Spleen (tissue), 11 donors: Measurements from ENCODE around the gene OR1L8. TPM values are rescaled to one million over a fixed set of nuclear protein-coding genes. Genes with fewer than 3 reads are reported as not detected.

ENCODE experiments used
- DNase-seq: peaks from one replicate; pipeline ENCODE4 v3.0.0-alpha.2; 2020
- H3K27ac ChIP-seq, 8 donors: fragments of 200-600 bp; sonication (generic) in 7 of 8; 1 replicate in 4 of 8; 2 replicates in 4 of 8; pipeline versions ENCODE4 v1.5.0 to v1.8.0; 2016 to 2021; ENCODE audit warnings: inconsistent platforms in 4 of 8, mild to moderate bottlenecking in 4 of 8, moderate library complexity in 1 of 8
- H3K27me3 ChIP-seq, 7 donors: fragments of 200-600 bp; sonication (generic) in 6 of 7; replicated peaks in 1 of 7; 1 replicate in 4 of 7; 2 replicates in 3 of 7; pipeline versions ENCODE4 v1.5.0 to v1.8.0; 2016 to 2021; ENCODE audit warnings: inconsistent platforms in 3 of 7, mild to moderate bottlenecking in 1 of 7
- H3K36me3 ChIP-seq, 6 donors: fragments of 200-600 bp; sonication (generic) in 5 of 6; 1 replicate in 4 of 6; 2 replicates in 2 of 6; pipeline versions ENCODE4 v1.5.0 to v1.8.0; 2016 to 2021; ENCODE audit warnings: inconsistent platforms in 2 of 6
- H3K4me1 ChIP-seq, 6 donors: fragments of 200-600 bp; sonication (generic) in 5 of 6; 1 replicate in 3 of 6; 2 replicates in 3 of 6; pipeline versions ENCODE4 v1.5.0 to v1.8.0; 2016 to 2021; ENCODE audit warnings: inconsistent platforms in 3 of 6
- H3K4me3 ChIP-seq, 8 donors: fragments of 200-600 bp; sonication (generic) in 7 of 8; 1 replicate in 4 of 8; 2 replicates in 4 of 8; pipeline versions ENCODE4 v1.5.0 to v1.8.0; 2016 to 2021; ENCODE audit warnings: inconsistent platforms in 4 of 8, mild to moderate bottlenecking in 4 of 8, moderate library complexity in 2 of 8
- H3K9me3 ChIP-seq, 8 donors: fragments of 200-600 bp; sonication (generic) in 7 of 8; 1 replicate in 4 of 8; 2 replicates in 4 of 8; pipeline versions ENCODE4 v1.5.0 to v1.8.0; 2016 to 2021; ENCODE audit warnings: inconsistent platforms in 4 of 8
- CTCF ChIP-seq, 11 experiments: fragments of 200-600 bp in 7 of 11; fragments of 450-650 bp in 4 of 11; sonication (generic) in 4 of 11; IDR thresholded peaks in 8 of 11; conservative IDR thresholded peaks in 3 of 11; 1 replicate in 7 of 11; 2 replicates in 4 of 11; pipeline versions ENCODE4 v1.4.0 to v1.8.0; 2016 to 2021; ENCODE audit warnings: antibody characterized with exemption in 11 of 11, inconsistent platforms in 4 of 11, mild to moderate bottlenecking in 1 of 11
- POLR2A ChIP-seq, 3 donors: fragments of 450-650 bp; IDR thresholded peaks; one replicate each; pipeline ENCODE4 v1.5.1; 2017; ENCODE audit warnings: antibody characterized with exemption in 3 of 3, mild to moderate bottlenecking in 1 of 3
- POLR2AphosphoS5 ChIP-seq, 3 donors: sonication (generic); formaldehyde crosslinking; IDR thresholded peaks; one replicate each; pipeline ENCODE4 v1.5.1; 2017; ENCODE audit warnings: antibody characterized with exemption in 3 of 3
- WGBS, 5 donors: extraction: QIAGEN DNeasy Blood & Tissue Kit in 3 of 5; methylation state at CpG; one replicate each; pipeline versions ENCODE4 v1.1.5 to v1.1.7; 2013 to 2018; 5-methylcytosine and 5-hydroxymethylcytosine counted together
- intact Hi-C: fragments of 100-400 bp; cut with DNase I; formaldehyde crosslinking; loops from one replicate; pipeline ENCODE4 v1.15.0; 2023; ENCODE audit warnings: low total_unique reads
- polyA plus RNA-seq, 3 donors: library from polyadenylated mRNA; stranded (reverse); fragments of 200-250 nt; gene quantifications; one replicate each; pipeline ENCODE4 v1.2.1, GENCODE V29; 2013
- total RNA-seq, 7 donors: library from RNA; depleted of rRNA in 3 of 7; stranded (reverse); fragments of >200 nt in 3 of 7; fragmentation: NEBNext Ultra II Directional in 4 of 7; extraction: Animal tissue kit (Norgen Biotek cat#: 25700) in 4 of 7; gene quantifications; one replicate each; pipeline versions ENCODE4 v1.1.0 to v1.2.1, GENCODE V29; 2016 to 2021
- donor health status: healthy with polysubstance abuse.
- donor health status: DM: no; HTN: no; CAD: no; lungs with moderate emphysema.
- donor health status: DM: no; HTN: no; CAD: no.
- donor health status: Bipolar disorder and iron deficiency.
- donor health status: healthy.
- donor health status: DM: no; HTN: no; CAD: no.
- donor health status: DM: yes; HTN: yes; CAD: no.

Gene OR1L8
- total and polyA plus RNA-seq, 10 donors: 0.17 to 1.6 (median 0.68) TPM; not detected in 1

GRCh38 chr9:122527193-122527592, 56.0 kb downstream of the OR1L8 start, which contains the start of gene OR1N1:
TSS of gene OR1N1 (minus strand) at chr9:122527293. CDS start at chr9:122527293, 0 bp downstream.
- no peak for DNase-seq
- Histone ChIP-seq H3K4me3 (no peak within 1 kb of the TSS), H3K36me3 (no peaks in the 10 kb centered on the region), H3K27ac (no peak within 1 kb of the TSS), H3K4me1 (no peaks in the 10 kb centered on the region), H3K27me3 (peaks cover 0 to 6% (median 0%) of the 10 kb centered on the region in 7 donors), H3K9me3 (no peaks in the 10 kb centered on the region)
- TF ChIP-seq CTCF (IDR thresholded peaks at IDR 0.05 in 8 of 11, conservative IDR thresholded peaks at IDR 0.05 in 3 of 11): no peak
- no peak for TF ChIP-seq POLR2AphosphoS5 (IDR thresholded peaks at IDR 0.05)
- TF ChIP-seq POLR2A (IDR thresholded peaks at IDR 0.05): no peak
- WGBS, 5 donors: 83 to 94% (median 93%) methylated on average over 3 of the region's 3 CpGs
- intact Hi-C loops: no loop called here

GRCh38 chr9:122526602-122527001, 56.6 kb downstream of the OR1L8 start:
- Histone ChIP-seq H3K36me3 (no peaks in the 10 kb centered on the region), H3K4me3 (no peak overlapping the region), H3K27me3 (peaks cover 0 to 6% (median 0%) of the 10 kb centered on the region in 7 donors), H3K4me1 (no peaks in the 10 kb centered on the region), H3K9me3 (no peaks in the 10 kb centered on the region), H3K27ac (no peak overlapping the region)
- TF ChIP-seq POLR2A (IDR thresholded peaks at IDR 0.05) (no peak), POLR2AphosphoS5 (IDR thresholded peaks at IDR 0.05) (no peak), CTCF (IDR thresholded peaks at IDR 0.05 in 8 of 11, conservative IDR thresholded peaks at IDR 0.05 in 3 of 11) (no peak)
- 81 to 88% (median 85%) methylated on average over 10 of the region's 10 CpGs for WGBS, 5 donors
- no peak for DNase-seq
- intact Hi-C loops: no loop called here

- 86 to 92% (median 91%) methylated on average over 3 of the region's 3 CpGs for WGBS, 5 donors
- intact Hi-C loops: no loop called here
- Histone ChIP-seq H3K4me3 (no peak overlapping the region), H3K27ac (no peak overlapping the region), H3K27me3 (peaks cover 0 to 9% (median 0%) of the 10 kb centered on the region in 7 donors), H3K4me1 (no peaks in the 10 kb centered on the region), H3K36me3 (no peaks in the 10 kb centered on the region), H3K9me3 (no peaks in the 10 kb centered on the region)
- TF ChIP-seq POLR2AphosphoS5 (IDR thresholded peaks at IDR 0.05) (no peak), CTCF (IDR thresholded peaks at IDR 0.05 in 8 of 11, conservative IDR thresholded peaks at IDR 0.05 in 3 of 11) (no peak), POLR2A (IDR thresholded peaks at IDR 0.05) (no peak)
- no peak for DNase-seq
These were observed 63.8 kb downstream of the OR1L8 start for GRCh38 chr9:122519376-122519775.

GRCh38 chr9:122518841-122519240, 64.3 kb downstream of the OR1L8 start, which contains the start of gene OR1J4:
TSS of gene OR1J4 (plus strand) at chr9:122519141. CDS start at chr9:122519141, 0 bp downstream.
- Histone ChIP-seq H3K27ac (no peak within 1 kb of the TSS), H3K4me3 (no peak within 1 kb of the TSS), H3K9me3 (no peaks in the 10 kb centered on the region), H3K36me3 (no peaks in the 10 kb centered on the region), H3K4me1 (no peaks in the 10 kb centered on the region), H3K27me3 (peaks cover 0 to 9% (median 0%) of the 10 kb centered on the region in 7 donors)
- TF ChIP-seq POLR2AphosphoS5 (IDR thresholded peaks at IDR 0.05) (no peak), CTCF (IDR thresholded peaks at IDR 0.05 in 8 of 11, conservative IDR thresholded peaks at IDR 0.05 in 3 of 11) (no peak), POLR2A (IDR thresholded peaks at IDR 0.05) (no peak)
- intact Hi-C loops: no loop called here
- WGBS, 5 donors: 82 to 90% (median 84%) methylated on average over 4 of the region's 4 CpGs
- no peak for DNase-seq
